ENCODE measurements around the gene LRRC4B.

Gene LRRC4B

GRCh38 chr19:50500060-50500752 lies 68.0 kb downstream of the LRRC4B start:
- no peaks in the 10 kb centered on the region for H3K36me3 ChIP-seq (ENCODE audit: control insufficient read depth, insufficient read depth, low read length)
- no peak overlapping the region for H3K9ac ChIP-seq
- H3K9me3 ChIP-seq (ENCODE audit: control insufficient read depth, low read length): no peaks in the 10 kb centered on the region
- no peak overlapping the region for H3K27ac ChIP-seq
- H3K4me3 ChIP-seq (ENCODE audit: low read depth, low read length): no peak overlapping the region
- no peak for TF ChIP-seq CTCF (IDR thresholded peaks at IDR 0.05)
- no peaks in the 10 kb centered on the region for H3K79me2 ChIP-seq
- no peak overlapping the region for H2AFZ ChIP-seq
- no peaks in the 10 kb centered on the region for H3K4me1 ChIP-seq
- H3K27me3 ChIP-seq (ENCODE audit: control insufficient read depth, insufficient read depth, low read length): no peaks in the 10 kb centered on the region
- no peak overlapping the region for H3K4me2 ChIP-seq (ENCODE audit: low read length)

GRCh38 chr19:50498219-50499056 lies 69.8 kb downstream of the LRRC4B start:
- TF ChIP-seq CTCF (IDR thresholded peaks at IDR 0.05): no peak
- Histone ChIP-seq H3K27me3 (ENCODE audit: control insufficient read depth, insufficient read depth, low read length) (no peaks in the 10 kb centered on the region), H2AFZ (no peak overlapping the region), H3K9ac (no peak overlapping the region), H3K36me3 (ENCODE audit: control insufficient read depth, insufficient read depth, low read length) (no peaks in the 10 kb centered on the region), H3K4me1 (no peaks in the 10 kb centered on the region), H3K79me2 (no peaks in the 10 kb centered on the region), H3K9me3 (ENCODE audit: control insufficient read depth, low read length) (no peaks in the 10 kb centered on the region), H3K27ac (no peak overlapping the region), H3K4me3 (ENCODE audit: low read depth, low read length) (no peak overlapping the region), H3K4me2 (ENCODE audit: low read length) (no peak overlapping the region)

- Histone ChIP-seq H2AFZ (no peak overlapping the region), H3K4me2 (ENCODE audit: low read length) (no peak overlapping the region), H3K79me2 (no peaks in the 10 kb centered on the region), H3K9me3 (ENCODE audit: control insufficient read depth, low read length) (no peaks in the 10 kb centered on the region), H3K27ac (no peak overlapping the region), H3K9ac (no peak overlapping the region), H3K27me3 (ENCODE audit: control insufficient read depth, insufficient read depth, low read length) (no peaks in the 10 kb centered on the region), H3K4me1 (no peaks in the 10 kb centered on the region), H3K4me3 (ENCODE audit: low read depth, low read length) (no peak overlapping the region), H3K36me3 (ENCODE audit: control insufficient read depth, insufficient read depth, low read length) (no peaks in the 10 kb centered on the region)
- no peak for TF ChIP-seq CTCF (IDR thresholded peaks at IDR 0.05)
Observed at GRCh38 chr19:50497022-50497405, 71.2 kb downstream of the LRRC4B start.

GRCh38 chr19:50496189-50497021 lies 71.8 kb downstream of the LRRC4B start:
- H3K9me3 ChIP-seq (ENCODE audit: control insufficient read depth, low read length): no peaks in the 10 kb centered on the region
- H3K36me3 ChIP-seq (ENCODE audit: control insufficient read depth, insufficient read depth, low read length): no peaks in the 10 kb centered on the region
- no peak overlapping the region for H3K27ac ChIP-seq
- H3K27me3 ChIP-seq (ENCODE audit: control insufficient read depth, insufficient read depth, low read length): no peaks in the 10 kb centered on the region
- no peak overlapping the region for H3K4me3 ChIP-seq (ENCODE audit: low read depth, low read length)
- no peaks in the 10 kb centered on the region for H3K4me1 ChIP-seq
- no peak overlapping the region for H3K9ac ChIP-seq
- no peaks in the 10 kb centered on the region for H3K79me2 ChIP-seq
- no peak overlapping the region for H3K4me2 ChIP-seq (ENCODE audit: low read length)
- TF ChIP-seq CTCF (IDR thresholded peaks at IDR 0.05): no peak
- H2AFZ ChIP-seq: no peak overlapping the region
